ENCODE results near the gene GATM. TPM values are rescaled to one million over a fixed set of nuclear protein-coding genes. Genes with fewer than 3 reads are reported as not detected.

Gene GATM
- total and polyA plus RNA-seq, 2 of the 4 experiments (the other 2 are of a cell fraction) = 0.10 to 0.18 TPM

DNA sequence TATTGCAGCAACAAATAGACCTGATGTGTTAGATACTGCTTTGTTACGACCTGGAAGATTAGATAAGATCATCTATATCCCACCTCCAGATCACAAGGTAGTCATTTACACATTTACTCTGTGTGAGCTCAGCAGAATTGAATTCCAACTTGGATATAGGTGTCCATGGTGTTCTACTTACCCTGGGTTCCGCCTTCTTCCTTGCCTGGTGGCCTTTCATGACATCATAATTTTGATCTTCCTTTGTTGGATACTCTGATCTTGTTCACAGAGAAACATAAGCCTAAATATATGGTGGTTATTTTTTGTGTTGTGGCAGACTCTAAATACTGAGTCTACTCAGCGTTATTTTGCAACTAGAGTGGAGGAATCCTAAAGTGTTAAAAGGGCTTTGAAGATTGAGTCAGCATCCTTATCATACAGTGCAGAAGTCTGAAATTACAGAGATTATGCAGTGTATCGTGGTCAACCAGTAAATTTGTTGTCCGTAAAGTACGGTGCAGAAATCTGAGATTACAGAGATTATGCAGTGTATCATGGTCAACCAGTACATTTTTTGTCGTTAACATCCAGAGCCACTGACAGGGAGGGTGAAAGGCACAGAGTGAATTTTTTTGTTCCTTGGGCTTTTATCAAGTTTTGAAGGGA, 39.1 kb upstream of the GATM start:
- in situ Hi-C loops (cut with MboI; ENCODE audit: low sequenced_read_pairs) = no loop called here
- Histone ChIP-seq H4K8ac (ENCODE audit: low read depth in 2 of 2, low read length in 2 of 2) (no peak overlapping the region), H2BK20ac (ENCODE audit: low read depth, low read length) (no peak overlapping the region), H2BK5ac (ENCODE audit: low read depth, low read length, poor library complexity, severe bottlenecking) (no peak overlapping the region), H3K79me1 (ENCODE audit: low read depth in 1 of 2, low read length in 2 of 2) (peaks cover 0 to 5% of the 10 kb centered on the region in 2 experiments; a peak in 1 of 4 replicates), H4K91ac (ENCODE audit: insufficient read depth, low read depth, low read length) (no peak overlapping the region), H3K14ac (replicated peaks; ENCODE audit: low read depth, low read length) (no peak overlapping the region), H4K5ac (ENCODE audit: low read depth, low read length) (no peak overlapping the region), H3K27me3 (ENCODE audit: control insufficient read depth, insufficient read depth, low read length) (no peaks in the 10 kb centered on the region), H3K56ac (ENCODE audit: extremely low read depth, insufficient read depth, low read length) (no peak overlapping the region), H3K9me3 (ENCODE audit: control insufficient read depth, insufficient read depth, low read length) (no peaks in the 10 kb centered on the region), H2AK9ac (replicated peaks; ENCODE audit: low read depth, low read length, poor library complexity) (no peak overlapping the region), H3K4me1 (ENCODE audit: control insufficient read depth, insufficient read depth, low read length) (no peaks in the 10 kb centered on the region), H2BK120ac (ENCODE audit: low read depth, low read length) (no peak overlapping the region), H3K9ac (ENCODE audit: low read depth, low read length) (no peak overlapping the region), H3K27ac (ENCODE audit: insufficient read depth, low read length) (no peak overlapping the region), H3K4me2 (ENCODE audit: low read depth, low read length) (no peak overlapping the region), H3K4me3 (ENCODE audit: insufficient read depth, low read depth, low read length) (no peak overlapping the region), H2BK15ac (ENCODE audit: low read depth, low read length) (no peak overlapping the region), H3K18ac (ENCODE audit: low read depth, low read length) (no peak overlapping the region), H3K9me1 (ENCODE audit: insufficient read depth, low read length) (no peaks in the 10 kb centered on the region), H2AK5ac (ENCODE audit: low read depth, low read length) (no peak overlapping the region), H4K20me1 (ENCODE audit: insufficient read depth, low read length) (no peaks in the 10 kb centered on the region), H2AFZ (replicated peaks; ENCODE audit: low read length, poor library complexity) (no peak overlapping the region), H3K4ac (ENCODE audit: low read depth, low read length) (no peak overlapping the region), H3K23ac (ENCODE audit: low read depth, low read length) (no peak overlapping the region), H3K36me3 (ENCODE audit: control insufficient read depth, insufficient read depth, low read length) (peaks cover 47% of the 10 kb centered on the region)
- CTCF ChIA-PET = interaction anchor here (1.0 kb wide), 1 partner anchor 13 kb away, joined by 4 read pairs; no protein-coding TSS in a partner anchor
- ATAC-seq (ENCODE audit: low read depth) (no peak), DNase-seq (no peak)
- intact Hi-C loops (cut with micrococcal nuclease) = no loop called here
- no TSS peak for BruUV-seq (replicated peaks)
- no CpG with 5 or more reads among the region's 7 CpGs for WGBS, 2 experiments (ENCODE audit: extremely low coverage in 2 of 2, insufficient read length in 1 of 2)
- TF ChIP-seq RFX5 (IDR thresholded peaks at IDR 0.05; ENCODE audit: low read depth, low read length) (no peak), RAD21 (IDR thresholded peaks at IDR 0.05; ENCODE audit: low read length) (no peak), BHLHE40 (IDR thresholded peaks at IDR 0.05; ENCODE audit: low read depth, low read length) (no peak), CEBPB (IDR thresholded peaks at IDR 0.05; ENCODE audit: low read depth, low read length) (no peak), MAFK (IDR thresholded peaks at IDR 0.05; ENCODE audit: low read depth, low read length) (no peak), MAZ (IDR thresholded peaks at IDR 0.05; ENCODE audit: borderline replicate concordance, low read depth, low read length) (no peak), NFE2L2 (IDR thresholded peaks at IDR 0.05; ENCODE audit: low read depth, low read length) (no peak), MXI1 (IDR thresholded peaks at IDR 0.05; ENCODE audit: borderline replicate concordance, low read depth, low read length) (no peak), RCOR1 (IDR thresholded peaks at IDR 0.05; ENCODE audit: insufficient replicate concordance, low read length) (no peak), SMC3 (IDR thresholded peaks at IDR 0.05; ENCODE audit: low read depth, low read length) (no peak), POLR2A (IDR thresholded peaks at IDR 0.05; ENCODE audit: low read depth, low read length) (no peak), FOS (IDR thresholded peaks at IDR 0.05; ENCODE audit: low read depth, low read length) (no peak)
- TF ChIP-seq, protein P1, sequence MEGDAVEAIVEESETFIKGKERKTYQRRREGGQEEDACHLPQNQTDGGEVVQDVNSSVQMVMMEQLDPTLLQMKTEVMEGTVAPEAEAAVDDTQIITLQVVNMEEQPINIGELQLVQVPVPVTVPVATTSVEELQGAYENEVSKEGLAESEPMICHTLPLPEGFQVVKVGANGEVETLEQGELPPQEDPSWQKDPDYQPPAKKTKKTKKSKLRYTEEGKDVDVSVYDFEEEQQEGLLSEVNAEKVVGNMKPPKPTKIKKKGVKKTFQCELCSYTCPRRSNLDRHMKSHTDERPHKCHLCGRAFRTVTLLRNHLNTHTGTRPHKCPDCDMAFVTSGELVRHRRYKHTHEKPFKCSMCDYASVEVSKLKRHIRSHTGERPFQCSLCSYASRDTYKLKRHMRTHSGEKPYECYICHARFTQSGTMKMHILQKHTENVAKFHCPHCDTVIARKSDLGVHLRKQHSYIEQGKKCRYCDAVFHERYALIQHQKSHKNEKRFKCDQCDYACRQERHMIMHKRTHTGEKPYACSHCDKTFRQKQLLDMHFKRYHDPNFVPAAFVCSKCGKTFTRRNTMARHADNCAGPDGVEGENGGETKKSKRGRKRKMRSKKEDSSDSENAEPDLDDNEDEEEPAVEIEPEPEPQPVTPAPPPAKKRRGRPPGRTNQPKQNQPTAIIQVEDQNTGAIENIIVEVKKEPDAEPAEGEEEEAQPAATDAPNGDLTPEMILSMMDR (conservative IDR thresholded peaks at IDR 0.05; ENCODE audit: low read depth, low read length) = no peak
- TF ChIP-seq, protein P2, sequence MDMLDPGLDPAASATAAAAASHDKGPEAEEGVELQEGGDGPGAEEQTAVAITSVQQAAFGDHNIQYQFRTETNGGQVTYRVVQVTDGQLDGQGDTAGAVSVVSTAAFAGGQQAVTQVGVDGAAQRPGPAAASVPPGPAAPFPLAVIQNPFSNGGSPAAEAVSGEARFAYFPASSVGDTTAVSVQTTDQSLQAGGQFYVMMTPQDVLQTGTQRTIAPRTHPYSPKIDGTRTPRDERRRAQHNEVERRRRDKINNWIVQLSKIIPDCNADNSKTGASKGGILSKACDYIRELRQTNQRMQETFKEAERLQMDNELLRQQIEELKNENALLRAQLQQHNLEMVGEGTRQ (IDR thresholded peaks at IDR 0.05; ENCODE audit: low read depth, low read length) = no peak
- dilution Hi-C loops (cut with HindIII; ENCODE audit: low sequenced_read_pairs, unreplicated experiment) = no loop called here
- POLR2A ChIA-PET (ENCODE audit: unreplicated experiment) = no interaction called here
